Skin of body (tissue), 2 donors: ENCODE results near the gene MYO16. TPM values are rescaled to one million over a fixed set of nuclear protein-coding genes. Genes with fewer than 3 reads are reported as not detected.
A peak's percentile ranks its signal among the peaks of the same experiment; 100 is the strongest.
"Not testable (repeated sequence)": the region's sequence is repeated elsewhere in the genome, so short reads cannot be mapped to it uniquely, and the experiment has no call there.

Source experiments
- DNase-seq: peaks from one replicate; lab custom pipeline; 2025; lab: John Stamatoyannopoulos, UW
- total RNA-seq: library from RNA; depleted of rRNA; stranded (reverse); fragments of >200 nt; gene quantifications from one replicate; pipeline ENCODE4 v1.2.3, GENCODE V29; 2014

The MYO16 gene
- total RNA-seq, 1 donor from 2014 or later: 1.7 TPM

- peak; percentile 88 for DNase-seq
These were observed 406.8 kb downstream of the MYO16 start for GRCh38 chr13:109036078-109036780.

- DNase-seq: no peak
These were observed 414.2 kb downstream of the MYO16 start for GRCh38 chr13:109043636-109044035.

GRCh38 chr13:109055850-109056249 is 426.4 kb downstream of the MYO16 start:
- DNase-seq: no peak

GRCh38 chr13:109058087-109058486 is 428.7 kb downstream of the MYO16 start:
- DNase-seq: no peak

GRCh38 chr13:109072505-109072904 is 443.1 kb downstream of the MYO16 start:
- DNase-seq: no peak

- DNase-seq: no peak
These were observed 445.0 kb downstream of the MYO16 start for GRCh38 chr13:109074436-109074835.

GRCh38 chr13:109074853-109075252 is 445.4 kb downstream of the MYO16 start:
- DNase-seq: no peak

- DNase-seq: no peak
These were observed 458.7 kb downstream of the MYO16 start for GRCh38 chr13:109087916-109088623.

GRCh38 chr13:109088624-109088917 is 459.2 kb downstream of the MYO16 start:
- no peak for DNase-seq

- no peak for DNase-seq
These were observed 461.4 kb downstream of the MYO16 start for GRCh38 chr13:109090796-109091195.

- DNase-seq: no peak
These were observed 461.8 kb downstream of the MYO16 start for GRCh38 chr13:109091249-109091648.

GRCh38 chr13:109092186-109092585 is 462.8 kb downstream of the MYO16 start:
- not testable (repeated sequence) for DNase-seq

GRCh38 chr13:109093998-109094397 is 464.6 kb downstream of the MYO16 start:
- DNase-seq: no peak

GRCh38 chr13:109095126-109095525 is 465.7 kb downstream of the MYO16 start:
- no peak for DNase-seq

- DNase-seq: no peak
These were observed 466.7 kb downstream of the MYO16 start for GRCh38 chr13:109096101-109096500.

GRCh38 chr13:109100705-109101304 is 471.4 kb downstream of the MYO16 start:
- DNase-seq: no peak

GRCh38 chr13:109101550-109102144 is 472.2 kb downstream of the MYO16 start:
- no peak for DNase-seq

GRCh38 chr13:109105899-109106298 is 476.5 kb downstream of the MYO16 start:
- no peak for DNase-seq

- no peak for DNase-seq
These were observed 480.7 kb downstream of the MYO16 start for GRCh38 chr13:109110159-109110558.

- DNase-seq: no peak
These were observed 481.7 kb downstream of the MYO16 start for GRCh38 chr13:109111141-109111540.

GRCh38 chr13:109113427-109113826 is 484.0 kb downstream of the MYO16 start:
- no peak for DNase-seq

GRCh38 chr13:109114162-109114561 is 484.8 kb downstream of the MYO16 start:
- no peak for DNase-seq
